Measurements from ENCODE around the gene CLASP1.
A peak's percentile ranks its signal among the peaks of the same experiment; 100 is the strongest.
"Not testable (repeated sequence)": the region's sequence is repeated elsewhere in the genome, so short reads cannot be mapped to it uniquely, and the experiment has no call there.

The CLASP1 gene

DNA sequence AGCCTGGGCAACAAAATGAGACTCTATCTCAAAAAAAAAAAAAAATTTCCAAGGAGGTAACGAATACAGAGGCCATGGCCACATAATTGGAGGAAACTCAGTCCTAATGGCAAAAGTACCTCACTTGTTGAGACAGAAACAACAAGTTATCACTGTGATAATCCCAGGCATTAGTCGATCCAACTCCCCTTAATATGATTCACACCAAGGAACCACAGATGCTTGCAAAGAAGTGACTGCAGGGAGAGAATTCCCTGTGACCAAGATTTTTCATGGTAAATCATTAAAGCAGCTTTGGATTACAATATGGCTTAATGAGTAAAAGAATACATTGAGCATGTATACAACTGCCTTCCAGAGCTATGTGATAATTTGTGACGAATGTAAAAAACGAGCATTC is 199.0 kb downstream of the CLASP1 start:
- Mint-ChIP-seq H3K4me3 (no peak overlapping the region), H3K9me3 (no peaks in the 10 kb centered on the region), H3K36me3 (peaks cover 14% of the 10 kb centered on the region), H3K27me3 (no peaks in the 10 kb centered on the region), H3K4me1 (no peaks in the 10 kb centered on the region), H3K27ac (no peak overlapping the region)

DNA sequence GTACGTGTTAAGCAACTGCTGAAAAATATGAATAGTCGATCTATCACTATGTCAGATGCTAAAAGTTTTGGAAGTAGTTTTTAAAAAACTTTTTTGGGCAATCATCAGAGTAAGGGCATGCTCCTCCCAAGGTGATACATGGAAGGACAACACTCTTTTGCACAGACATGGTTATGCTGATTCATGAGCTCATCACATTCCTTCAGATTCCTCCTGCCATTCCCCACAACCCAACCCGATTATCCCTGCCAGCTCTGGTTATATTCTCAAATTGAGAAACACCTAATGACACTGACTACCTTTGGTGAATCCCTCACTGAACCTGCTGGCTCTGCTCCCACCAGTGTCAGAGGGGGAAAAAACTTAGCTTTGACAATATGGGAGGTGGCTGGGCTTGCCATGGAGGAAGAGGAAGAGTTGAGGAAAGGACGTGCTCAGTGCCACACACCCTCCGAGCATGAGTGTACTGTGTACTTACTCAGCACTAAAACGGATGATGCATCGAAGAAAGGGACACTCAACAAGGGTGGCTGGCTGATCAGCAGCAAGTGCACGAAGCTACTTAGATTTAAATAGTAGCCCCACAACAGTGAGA is 202.5 kb downstream of the CLASP1 start:
- Mint-ChIP-seq H3K27ac (no peak overlapping the region), H3K27me3 (no peaks in the 10 kb centered on the region), H3K9me3 (no peaks in the 10 kb centered on the region), H3K4me1 (no peaks in the 10 kb centered on the region), H3K4me3 (no peak overlapping the region), H3K36me3 (peaks cover 24% of the 10 kb centered on the region)

DNA sequence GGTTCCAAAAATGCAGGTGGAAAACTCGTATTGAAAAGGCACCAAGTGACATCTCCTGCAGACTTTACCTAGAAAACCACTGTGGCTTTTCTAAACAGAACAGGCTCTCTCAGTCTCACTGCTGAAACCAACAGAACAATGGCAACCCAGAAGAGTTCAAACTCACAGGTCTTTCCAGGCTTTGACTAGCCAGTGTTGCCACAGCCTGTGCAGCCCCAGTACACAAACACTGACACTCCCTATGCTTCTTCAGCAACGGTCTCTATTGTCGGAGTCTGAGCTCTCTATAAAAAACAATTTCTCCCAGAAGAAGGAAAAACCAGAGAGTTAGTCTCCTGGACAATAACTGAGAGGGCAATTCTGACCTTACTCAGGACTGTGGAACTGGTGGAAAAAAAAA is 206.4 kb downstream of the CLASP1 start:
- Mint-ChIP-seq H3K36me3 (peaks cover 33% of the 10 kb centered on the region), H3K27ac (no peak overlapping the region), H3K27me3 (no peaks in the 10 kb centered on the region), H3K9me3 (no peaks in the 10 kb centered on the region), H3K4me1 (no peaks in the 10 kb centered on the region), H3K4me3 (no peak overlapping the region)

DNA sequence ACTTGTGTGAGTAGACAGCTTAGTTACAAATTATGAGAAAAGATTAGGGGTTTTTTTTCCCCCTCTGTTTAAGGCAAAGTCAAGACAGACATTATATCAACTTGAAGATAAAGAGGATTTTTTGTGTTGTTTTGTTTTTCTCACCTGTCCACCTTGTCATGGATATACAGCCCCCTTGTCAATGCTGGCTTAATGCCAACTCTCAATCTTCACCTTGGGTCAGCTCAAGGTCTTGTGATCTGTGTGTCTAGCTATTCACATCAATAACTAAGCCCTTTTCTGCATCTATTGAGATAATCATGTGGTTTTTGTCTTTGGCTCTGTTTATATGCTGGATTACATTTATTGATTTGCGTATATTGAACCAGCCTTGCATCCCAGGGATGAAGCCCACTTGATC is 211.0 kb downstream of the CLASP1 start:
- not testable (repeated sequence) for H3K27me3 Mint-ChIP-seq, H3K4me3 Mint-ChIP-seq, H3K9me3 Mint-ChIP-seq, H3K4me1 Mint-ChIP-seq, H3K27ac Mint-ChIP-seq
- peaks cover 16% of the 10 kb centered on the region for H3K36me3 Mint-ChIP-seq

DNA sequence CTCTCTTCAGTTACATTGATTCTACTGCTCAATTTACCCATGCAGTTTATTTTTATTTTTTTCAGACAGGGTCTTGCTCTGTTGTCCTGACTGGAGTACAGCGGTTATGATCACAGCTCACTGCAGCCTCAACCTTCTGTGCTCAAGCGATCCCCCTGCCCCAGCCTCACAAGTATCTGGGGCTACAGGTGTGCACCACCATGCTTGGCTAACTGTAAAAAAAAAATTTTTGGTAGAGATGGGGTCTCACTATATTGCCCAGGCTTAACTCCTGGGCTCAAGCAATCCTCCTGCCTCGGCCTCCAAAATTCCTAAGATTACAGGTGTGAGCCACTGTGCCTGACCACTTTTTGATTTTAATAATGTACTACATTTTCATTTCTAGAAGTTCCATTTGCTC is 212.3 kb downstream of the CLASP1 start:
- Mint-ChIP-seq H3K27ac (no peak overlapping the region), H3K4me3 (no peak overlapping the region), H3K36me3 (peaks cover 11% of the 10 kb centered on the region), H3K4me1 (no peaks in the 10 kb centered on the region), H3K9me3 (no peaks in the 10 kb centered on the region), H3K27me3 (no peaks in the 10 kb centered on the region)

DNA sequence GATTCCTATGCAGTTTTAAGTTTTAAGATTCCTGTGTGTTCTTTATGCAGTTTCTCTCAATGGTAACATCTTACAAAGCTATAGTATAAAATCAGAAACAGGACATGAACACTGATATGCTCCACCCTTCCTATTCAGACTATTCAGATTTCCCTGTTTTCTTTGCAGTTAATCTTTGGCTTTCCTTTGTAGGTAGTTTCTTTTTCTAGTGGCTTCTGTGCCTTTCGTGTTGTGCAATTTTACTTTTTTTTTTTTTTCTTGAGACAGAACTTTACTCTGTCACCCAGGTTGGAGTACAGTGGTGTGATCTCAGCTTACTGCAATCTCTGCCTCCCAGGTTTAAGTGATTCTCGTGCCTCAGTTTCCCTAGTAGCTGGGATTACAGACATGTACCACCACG is 213.5 kb downstream of the CLASP1 start:
- Mint-ChIP-seq H3K4me1 (no peaks in the 10 kb centered on the region), H3K9me3 (no peaks in the 10 kb centered on the region), H3K36me3 (peaks cover 11% of the 10 kb centered on the region), H3K27ac (no peak overlapping the region), H3K4me3 (no peak overlapping the region), H3K27me3 (no peaks in the 10 kb centered on the region)

DNA sequence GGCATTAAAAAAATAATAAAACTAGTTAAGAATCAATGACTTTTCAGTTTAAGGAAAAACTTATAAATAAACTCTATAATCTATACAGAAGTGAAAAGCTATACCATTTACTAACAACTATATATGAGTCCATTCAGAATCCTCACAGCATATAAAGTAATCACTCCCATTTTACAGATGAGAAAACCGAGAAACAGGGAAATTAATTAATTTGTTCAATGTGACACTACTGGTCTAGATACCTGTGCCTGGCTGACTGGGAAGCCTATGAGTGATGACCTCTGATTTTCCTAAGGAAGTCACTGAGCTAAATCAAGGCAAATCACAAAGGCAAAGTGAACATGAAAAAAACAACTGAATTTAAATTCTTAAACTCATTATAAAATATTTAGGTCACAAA is 218.0 kb downstream of the CLASP1 start:
- Mint-ChIP-seq H3K4me1 (no peaks in the 10 kb centered on the region), H3K36me3 (peaks cover 12% of the 10 kb centered on the region), H3K27me3 (no peaks in the 10 kb centered on the region), H3K27ac (no peak overlapping the region), H3K9me3 (no peaks in the 10 kb centered on the region), H3K4me3 (no peak overlapping the region)

DNA sequence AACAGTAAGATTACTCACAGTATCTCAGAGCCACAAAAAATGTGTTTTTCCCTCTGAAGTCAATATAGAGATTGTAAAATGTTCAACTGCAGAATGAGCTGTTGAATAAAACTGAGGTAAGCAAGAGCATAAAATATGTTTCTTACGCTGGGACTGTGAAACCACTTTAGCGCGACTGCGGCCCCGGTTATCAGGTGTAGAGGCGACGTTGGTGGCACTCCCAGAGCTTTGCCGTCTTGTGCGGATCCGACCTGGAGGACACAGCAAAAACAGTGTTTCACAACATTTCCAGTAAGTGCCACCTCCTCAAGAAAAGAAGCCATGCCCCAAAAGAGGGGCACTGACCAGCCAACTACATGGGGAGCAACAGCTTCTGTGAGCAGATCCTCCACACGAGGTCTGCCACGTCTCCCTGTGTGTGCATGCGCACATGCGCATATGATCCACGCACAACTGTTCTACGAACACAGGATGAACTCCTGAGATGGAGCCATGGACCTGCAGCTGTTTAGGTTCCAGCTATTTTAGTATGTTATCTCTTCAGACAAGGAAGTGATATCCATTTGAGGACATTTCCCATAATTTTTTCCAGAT is 219.2 kb downstream of the CLASP1 start:
- peaks cover 15% of the 10 kb centered on the region for H3K36me3 Mint-ChIP-seq
- no peaks in the 10 kb centered on the region for H3K9me3 Mint-ChIP-seq
- H3K27ac Mint-ChIP-seq, result no peak overlapping the region
- H3K4me1 Mint-ChIP-seq, result no peaks in the 10 kb centered on the region
- no peak overlapping the region for H3K4me3 Mint-ChIP-seq
- no peaks in the 10 kb centered on the region for H3K27me3 Mint-ChIP-seq

DNA sequence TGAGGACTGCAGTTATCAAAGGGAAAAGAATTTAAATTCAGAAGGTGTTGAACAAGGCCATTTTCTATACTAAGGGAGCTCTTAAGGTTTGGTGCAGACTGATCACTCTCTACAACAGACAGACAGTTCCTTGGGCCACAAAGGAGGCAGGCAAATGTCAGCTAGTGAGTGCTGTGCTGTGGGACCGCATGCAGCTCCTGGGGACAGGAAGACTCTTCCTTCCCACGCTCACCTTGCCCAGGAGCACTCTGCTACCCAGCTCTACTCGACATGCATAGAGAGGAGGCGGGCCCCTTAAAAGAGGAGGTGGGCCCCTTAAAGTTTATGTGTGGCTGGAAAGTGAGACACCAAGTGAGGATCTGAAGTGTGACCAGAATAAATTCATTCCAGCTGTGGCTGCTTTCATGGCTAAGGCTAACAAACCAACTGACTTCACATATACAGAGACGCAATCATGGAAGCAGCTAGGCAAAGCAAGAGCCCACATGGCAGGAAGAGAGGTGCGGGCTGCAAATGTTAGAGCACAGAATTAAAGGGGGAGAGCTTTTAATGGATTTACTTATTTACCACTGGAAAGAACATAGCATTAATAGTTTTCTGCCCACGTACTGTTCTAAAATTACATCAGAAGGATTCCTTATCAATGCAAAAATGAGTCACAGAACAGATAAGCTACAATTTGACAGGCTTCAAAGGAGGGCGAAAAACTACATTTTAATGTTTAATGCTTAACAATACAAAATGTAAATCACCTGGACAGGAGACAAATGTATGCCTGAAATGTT is 220.0 kb downstream of the CLASP1 start:
- Mint-ChIP-seq H3K4me1 (no peaks in the 10 kb centered on the region), H3K27me3 (no peaks in the 10 kb centered on the region), H3K36me3 (peaks cover 17% of the 10 kb centered on the region), H3K4me3 (no peak overlapping the region), H3K9me3 (no peaks in the 10 kb centered on the region), H3K27ac (no peak overlapping the region)

DNA sequence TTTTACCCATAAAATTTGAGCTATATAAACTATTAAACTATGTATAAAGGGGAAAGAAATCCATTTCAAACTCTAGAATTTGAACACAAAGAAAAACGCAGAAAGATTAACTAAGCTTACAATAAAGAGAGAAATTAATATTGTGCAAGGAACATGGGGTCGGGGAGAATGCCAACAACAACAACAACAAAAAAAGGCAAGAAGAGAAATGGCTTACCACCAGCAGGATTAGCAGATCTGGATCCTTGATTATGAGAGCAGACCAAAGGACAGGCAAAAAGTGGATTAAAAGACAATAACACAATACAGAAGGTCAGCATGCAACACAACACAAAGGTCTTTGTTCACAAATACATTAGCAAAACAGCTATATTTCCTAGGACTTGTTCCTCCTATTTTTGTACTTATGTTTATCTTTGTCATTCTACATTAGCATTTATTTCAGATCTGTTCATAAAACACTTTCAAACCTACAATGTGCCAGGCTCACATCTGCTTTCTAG is 222.0 kb downstream of the CLASP1 start:
- Mint-ChIP-seq H3K4me3 (no peak overlapping the region), H3K9me3 (no peaks in the 10 kb centered on the region), H3K36me3 (peaks cover 22% of the 10 kb centered on the region), H3K27ac (peak overlapping the region; percentile 33), H3K27me3 (no peaks in the 10 kb centered on the region), H3K4me1 (no peaks in the 10 kb centered on the region)

DNA sequence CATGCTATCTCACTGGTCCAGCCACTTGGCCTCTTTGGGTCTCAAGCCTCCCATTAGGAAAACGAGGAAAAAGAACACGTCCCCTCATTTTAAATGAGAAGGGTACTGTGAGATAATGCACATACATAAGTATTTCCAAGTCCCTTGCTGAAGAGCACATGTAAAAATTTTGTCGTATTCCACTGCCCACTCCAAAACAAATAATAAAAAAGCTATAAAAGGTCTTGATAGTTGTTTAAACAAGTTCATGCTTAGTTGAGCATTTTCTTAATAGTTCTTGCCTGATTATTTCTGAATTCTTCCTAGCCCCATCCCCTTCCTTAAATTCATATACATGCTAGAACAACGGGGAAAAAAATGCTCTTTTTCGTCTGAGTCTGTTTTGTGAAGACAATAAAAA is 228.8 kb downstream of the CLASP1 start:
- Mint-ChIP-seq H3K27ac (no peak overlapping the region), H3K36me3 (peaks cover 17% of the 10 kb centered on the region), H3K9me3 (no peaks in the 10 kb centered on the region), H3K27me3 (no peaks in the 10 kb centered on the region), H3K4me1 (no peaks in the 10 kb centered on the region), H3K4me3 (no peak overlapping the region)

DNA sequence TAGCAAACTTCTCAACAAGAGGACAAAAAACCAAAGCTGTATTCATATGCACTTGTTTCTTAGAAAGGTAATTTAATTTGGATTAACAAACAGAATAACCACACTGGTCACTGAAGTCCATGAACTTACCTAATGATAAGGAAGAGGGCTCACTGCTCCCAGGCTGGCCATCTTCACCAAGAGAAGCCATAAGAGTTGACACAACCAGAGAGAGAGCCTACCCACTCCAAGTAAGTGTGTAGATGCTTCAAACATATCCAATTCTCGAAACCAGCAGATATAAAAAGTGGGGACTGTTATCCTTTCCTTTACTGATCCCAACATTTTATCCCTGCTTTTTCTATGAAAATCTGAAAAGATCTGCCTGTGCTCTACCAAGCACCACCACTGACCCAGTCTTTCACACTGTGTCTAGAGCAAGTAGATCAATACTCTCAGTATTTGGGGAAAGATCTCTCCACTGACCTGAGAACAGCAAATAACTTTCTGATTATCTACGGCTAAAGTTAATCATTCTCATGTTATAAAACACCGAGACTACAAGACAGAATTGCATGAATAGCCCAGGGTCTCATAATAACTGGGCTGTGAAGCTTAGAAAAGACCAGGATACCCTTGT is 230.1 kb downstream of the CLASP1 start:
- Mint-ChIP-seq H3K36me3 (peaks cover 15% of the 10 kb centered on the region), H3K9me3 (no peaks in the 10 kb centered on the region), H3K27me3 (no peaks in the 10 kb centered on the region), H3K27ac (no peak overlapping the region), H3K4me1 (no peaks in the 10 kb centered on the region), H3K4me3 (no peak overlapping the region)

DNA sequence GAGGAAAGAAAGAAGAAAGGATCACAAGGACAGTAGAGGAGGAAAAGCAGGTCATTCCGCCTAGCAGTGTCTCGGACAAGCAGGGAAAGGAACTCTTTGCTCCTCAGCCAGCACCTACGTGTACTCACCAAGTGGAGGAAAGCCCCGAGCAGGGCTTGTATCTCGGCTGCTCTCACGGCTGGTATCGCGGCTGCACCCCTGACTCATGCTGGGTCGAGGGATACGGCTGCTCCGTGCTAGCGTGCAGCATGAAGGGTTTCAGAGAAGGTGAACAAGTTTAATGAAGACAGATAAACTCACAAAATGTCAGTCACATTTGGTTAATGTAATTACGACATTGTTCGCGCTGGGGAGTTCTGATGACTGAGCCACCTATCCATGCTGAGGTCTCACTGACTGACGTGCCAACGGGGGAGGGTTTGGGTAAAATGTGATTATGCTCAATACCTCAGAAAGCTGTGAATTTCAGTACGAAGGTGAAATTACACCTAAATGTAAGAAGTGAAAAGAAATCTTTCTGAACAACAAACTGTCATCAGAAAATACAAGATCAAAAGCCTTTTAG is 230.7 kb downstream of the CLASP1 start:
- no peaks in the 10 kb centered on the region for H3K27me3 Mint-ChIP-seq
- no peaks in the 10 kb centered on the region for H3K4me1 Mint-ChIP-seq
- peaks cover 10% of the 10 kb centered on the region for H3K36me3 Mint-ChIP-seq
- H3K27ac Mint-ChIP-seq, result no peak overlapping the region
- H3K4me3 Mint-ChIP-seq, result no peak overlapping the region
- no peaks in the 10 kb centered on the region for H3K9me3 Mint-ChIP-seq

DNA sequence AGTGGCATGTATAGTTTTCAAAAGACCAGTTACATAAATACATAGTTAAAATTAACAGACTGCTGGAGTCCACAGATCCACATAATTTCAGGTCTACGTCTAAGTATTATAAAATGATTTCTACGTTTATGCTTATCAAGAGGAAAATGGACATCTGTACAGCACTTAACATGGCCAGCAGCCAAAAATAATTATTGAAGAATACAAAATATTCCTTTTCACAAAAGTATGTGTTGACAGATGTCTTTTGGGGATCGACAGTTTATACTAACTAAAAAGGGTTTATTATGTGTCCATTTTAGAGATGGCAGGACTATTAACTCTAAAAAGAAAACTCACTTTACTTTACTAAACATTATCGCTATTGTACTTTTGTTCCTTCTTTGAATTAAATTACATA is 231.4 kb downstream of the CLASP1 start:
- H3K4me3 Mint-ChIP-seq, result no peak overlapping the region
- no peaks in the 10 kb centered on the region for H3K27me3 Mint-ChIP-seq
- no peaks in the 10 kb centered on the region for H3K9me3 Mint-ChIP-seq
- H3K36me3 Mint-ChIP-seq, result peaks cover 10% of the 10 kb centered on the region
- H3K27ac Mint-ChIP-seq, result no peak overlapping the region
- H3K4me1 Mint-ChIP-seq, result no peaks in the 10 kb centered on the region

DNA sequence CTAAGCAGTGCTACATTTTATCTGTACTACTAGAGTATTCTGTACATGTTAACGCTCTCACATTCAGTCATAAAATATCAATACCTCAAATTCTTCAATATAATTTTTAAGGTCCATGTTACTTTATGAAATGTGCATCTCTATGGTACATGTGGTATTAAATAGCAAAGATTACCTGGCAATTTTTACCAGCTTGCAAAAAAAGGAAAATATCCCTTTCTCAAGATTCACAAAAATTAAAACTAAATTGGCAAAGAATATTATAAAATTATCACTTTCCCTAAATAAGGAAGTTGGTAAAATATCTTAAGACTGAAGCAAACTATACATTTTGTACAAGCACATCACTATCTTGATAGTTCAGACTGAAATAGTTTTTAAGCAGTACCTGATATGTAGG is 233.5 kb downstream of the CLASP1 start:
- H3K27me3 Mint-ChIP-seq, result no peaks in the 10 kb centered on the region

DNA sequence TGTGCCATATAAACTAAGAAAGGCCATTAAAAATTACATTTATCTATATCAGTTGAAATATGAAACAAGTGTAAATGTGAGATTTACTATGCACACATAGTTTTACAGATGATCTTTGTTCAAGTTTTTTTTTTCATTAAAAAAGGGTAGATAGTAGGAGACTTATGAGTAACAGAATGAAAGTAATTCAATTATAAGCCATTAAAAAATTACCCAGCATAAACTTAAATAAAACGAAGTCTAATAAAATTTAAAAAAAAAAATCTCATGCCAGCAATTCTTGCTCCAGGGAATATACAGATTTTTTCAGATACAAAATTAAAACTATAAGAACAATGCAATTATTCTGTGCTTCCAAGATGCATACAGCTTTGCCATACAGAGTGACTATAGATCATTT is 236.9 kb downstream of the CLASP1 start:
- Mint-ChIP-seq H3K36me3 (peaks cover 4% of the 10 kb centered on the region), H3K9me3 (no peaks in the 10 kb centered on the region), H3K4me3 (no peak overlapping the region), H3K4me1 (no peaks in the 10 kb centered on the region), H3K27ac (no peak overlapping the region), H3K27me3 (no peaks in the 10 kb centered on the region)

More for the DNA sequence above, 233.5 kb downstream of the CLASP1 start:
- no peak overlapping the region for H3K27ac Mint-ChIP-seq
- H3K36me3 Mint-ChIP-seq, result peaks cover 10% of the 10 kb centered on the region
- H3K9me3 Mint-ChIP-seq, result no peaks in the 10 kb centered on the region
- H3K4me3 Mint-ChIP-seq, result no peak overlapping the region
- no peaks in the 10 kb centered on the region for H3K4me1 Mint-ChIP-seq

All from activated naive CD4-positive, alpha-beta T cell treated with anti-CD3 and anti-CD28 coated beads, Interleukin-2, amount 50 U/mL, for 24 hours (primary cell).